GM12875 (cell line): ENCODE results near the gene KLLN.
"Not testable (repeated sequence)": the region's sequence is repeated elsewhere in the genome, so short reads cannot be mapped to it uniquely, and the experiment has no call there.

Experiments used
- H3K4me3 ChIP-seq: one replicate; pipeline ENCODE4 v1.5.1; 2011; ENCODE audit warnings: low read depth, low read length, control low read depth
- CTCF ChIP-seq: IDR thresholded peaks from 2 replicates; pipeline ENCODE4 v1.5.1; 2011; ENCODE audit warnings: low read depth, mild to moderate bottlenecking, control low read depth, inconsistent platforms, low read length, moderate library complexity, borderline replicate concordance; ENCODE audit not compliant: insufficient read depth

Gene KLLN

GRCh38 chr10:87886635-87887034 is 23.3 kb upstream of the KLLN start:
- H3K4me3 ChIP-seq: no peak overlapping the region
- TF ChIP-seq CTCF: no peak

- H3K4me3 ChIP-seq: no peak overlapping the region
- TF ChIP-seq CTCF: no peak
Measured at GRCh38 chr10:87882555-87883294, 19.4 kb upstream of the KLLN start.

- not testable (repeated sequence) for H3K4me3 ChIP-seq
Measured at GRCh38 chr10:87881373-87882059, 18.2 kb upstream of the KLLN start.

- H3K4me3 ChIP-seq: no peak overlapping the region
- TF ChIP-seq CTCF: no peak
Measured at GRCh38 chr10:87880336-87880735, 17.0 kb upstream of the KLLN start.

GRCh38 chr10:87878664-87879459 is 15.5 kb upstream of the KLLN start:
- H3K4me3 ChIP-seq: no peak overlapping the region

GRCh38 chr10:87875929-87876571 is 12.7 kb upstream of the KLLN start:
- no peak overlapping the region for H3K4me3 ChIP-seq
- no peak for TF ChIP-seq CTCF

More at GRCh38 chr10:87878664-87879459, 15.5 kb upstream of the KLLN start:
- TF ChIP-seq CTCF: no peak

- H3K4me3 ChIP-seq: no peak overlapping the region
- TF ChIP-seq CTCF: no peak
Measured at GRCh38 chr10:87873656-87874055, 10.3 kb upstream of the KLLN start.
